Right lobe of liver (tissue), 6 donors: ENCODE data around the gene KY. TPM values are rescaled to one million over a fixed set of nuclear protein-coding genes. Genes with fewer than 3 reads are reported as not detected.

Source experiments
- ATAC-seq, 4 donors: fragments of 200-7000 bp; cut with Tn5 transposase; one replicate each; pipeline ENCODE4 v1.9.1; 2020; ENCODE audit warnings: mild to moderate bottlenecking in 4 of 4, moderate library complexity in 4 of 4
- DNase-seq, 3 donors: peaks; one replicate each; pipeline ENCODE4 v3.0.0-alpha.2; 2020
- H3K27ac ChIP-seq, 3 donors: fragments of 200-600 bp; one replicate each; pipeline ENCODE4 v1.8.0; 2022
- H3K27me3 ChIP-seq, 2 donors: fragments of 200-600 bp; one replicate each; pipeline ENCODE4 v1.8.0; 2022
- H3K36me3 ChIP-seq, 4 donors: fragments of 200-600 bp; sonication (generic) in 1 of 4; one replicate each; pipeline versions ENCODE4 v1.5.1 to v1.8.0; 2017 to 2022; ENCODE audit warnings: control low read depth in 1 of 4
- H3K4me1 ChIP-seq, 4 donors: fragments of 200-600 bp; sonication (generic) in 1 of 4; one replicate each; pipeline versions ENCODE4 v1.5.1 to v1.8.0; 2017 to 2022; ENCODE audit warnings: control low read depth in 1 of 4
- H3K4me3 ChIP-seq, 3 donors: fragments of 200-600 bp; one replicate each; pipeline ENCODE4 v1.8.0; 2022
- H3K9me3 ChIP-seq, 4 donors: fragments of 200-600 bp; sonication (generic) in 1 of 4; one replicate each; pipeline versions ENCODE4 v1.5.1 to v1.8.0; 2017 to 2022; ENCODE audit warnings: control low read depth in 1 of 4
- CTCF ChIP-seq, 4 donors: fragments of 200-600 bp in 3 of 4; fragments of 450-650 bp in 1 of 4; IDR thresholded peaks; one replicate each; pipeline versions ENCODE4 v1.5.1 to v1.8.0; 2016 to 2022; ENCODE audit warnings: antibody characterized with exemption in 4 of 4, mild to moderate bottlenecking in 2 of 4
- POLR2A ChIP-seq: fragments of 450-650 bp; IDR thresholded peaks from one replicate; pipeline ENCODE4 v1.6.1; 2017; ENCODE audit warnings: antibody characterized with exemption, mild to moderate bottlenecking
- WGBS: methylation state at CpG from one replicate; pipeline ENCODE4 v1.1.6; 2018; ENCODE audit warnings: low coverage, low lambda C conversion rate; ENCODE audit not compliant: insufficient coverage; ENCODE audit errors: missing lambda C conversion rate; 5-methylcytosine and 5-hydroxymethylcytosine counted together
- intact Hi-C, 2 donors: fragments of 100-400 bp; cut with DNase I; formaldehyde crosslinking; loops; one replicate each; pipeline versions ENCODE4 v1.11.2 to v1.14.1; 2022
- total RNA-seq, 6 experiments: library from RNA; depleted of rRNA in 2 of 6; stranded (reverse); fragments of >200 nt in 2 of 6; fragmentation: NEBNext Ultra II Directional in 3 of 6; extraction: Animal tissue kit (Norgen Biotek cat#: 25700) in 3 of 6; gene quantifications; one replicate each; pipeline versions ENCODE4 v1.1.0 to v1.2.4, GENCODE V29; 2016 to 2023
- donor health status: DM: no; HTN: yes; CAD: no.
- donor health status: DM: no; HTN: no; CAD: no.
- donor health status: DM: no; HTN: no; CAD: no.
- donor health status: DM: no; HTN: yes; CAD: no.
- donor health status: DM: no; HTN: yes; CAD: no.

KY gene
- total RNA-seq, 6 experiments from 2014 or later = not detected

DNA sequence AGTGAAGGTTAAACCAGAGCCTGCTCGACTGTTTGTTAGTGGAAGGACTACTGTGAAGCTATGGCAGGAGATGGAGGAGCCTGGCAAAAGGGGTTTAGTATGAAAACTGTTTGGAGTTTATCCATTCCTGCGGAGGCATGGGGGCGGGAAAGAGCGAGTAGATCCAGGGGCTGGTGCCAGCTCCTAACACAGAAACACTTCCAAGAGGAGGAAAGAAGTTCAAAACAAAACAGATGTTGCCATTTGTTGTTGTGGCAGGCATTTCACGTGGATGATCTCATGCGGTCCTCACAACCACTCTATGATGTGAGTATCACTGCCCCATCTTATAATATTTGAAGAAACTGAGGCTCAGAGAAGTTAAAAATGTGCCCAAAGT is 30.7 kb upstream of the KY start:
- TF ChIP-seq CTCF (IDR thresholded peaks at IDR 0.05) (no peak), POLR2A (no peak)
- no peaks in the 10 kb centered on the region for H3K4me1 ChIP-seq
- 76% methylated on average over 5 of the region's 6 CpGs for WGBS
- no peaks in the 10 kb centered on the region for H3K27me3 ChIP-seq
- H3K4me3 ChIP-seq = no peak overlapping the region
- ATAC-seq (no peak), DNase-seq (no peak)
- H3K27ac ChIP-seq = no peak overlapping the region
- no peaks in the 10 kb centered on the region for H3K9me3 ChIP-seq
- H3K36me3 ChIP-seq = no peaks in the 10 kb centered on the region
- intact Hi-C loops = no loop called here

DNA sequence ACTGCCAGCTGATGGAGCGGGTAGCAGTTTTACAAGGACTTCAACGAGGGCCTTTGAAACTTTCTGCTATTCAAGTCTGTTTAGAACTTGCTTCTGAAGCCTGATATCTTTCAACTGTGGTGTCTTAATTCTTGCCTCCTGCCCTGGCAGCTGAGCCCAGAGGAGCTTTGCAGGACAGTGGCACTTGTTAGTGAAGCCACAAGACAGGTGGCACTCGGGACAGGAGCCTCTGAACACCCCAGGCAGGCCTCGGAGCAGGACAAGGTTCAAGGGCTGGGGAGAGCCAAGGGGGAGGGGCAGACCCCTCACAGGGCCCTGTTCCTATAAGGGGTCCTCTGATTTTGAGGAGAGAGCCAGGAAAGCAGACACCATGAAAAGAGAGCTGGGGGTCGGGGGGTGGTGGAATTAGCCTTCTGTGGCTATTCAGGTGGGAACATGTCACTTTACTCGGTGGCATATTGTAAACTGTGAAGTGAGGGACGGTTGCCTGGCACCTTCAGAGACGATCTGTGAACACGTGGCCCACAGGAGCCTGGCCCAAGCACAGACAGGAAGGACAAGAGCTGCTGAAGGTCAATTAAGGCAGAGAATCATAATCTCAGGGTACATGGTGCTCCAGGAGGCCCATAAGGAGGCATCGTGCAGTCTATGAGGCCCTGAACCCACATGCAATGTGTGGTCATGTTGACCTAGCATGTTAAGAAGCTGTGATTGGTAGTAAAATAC is 30.1 kb upstream of the KY start:
- WGBS = 46% methylated on average over 8 of the region's 10 CpGs
- Histone ChIP-seq H3K4me3 (no peak overlapping the region), H3K36me3 (no peaks in the 10 kb centered on the region), H3K27ac (no peak overlapping the region), H3K4me1 (no peaks in the 10 kb centered on the region), H3K27me3 (no peaks in the 10 kb centered on the region), H3K9me3 (no peaks in the 10 kb centered on the region)
- TF ChIP-seq POLR2A (no peak), CTCF (IDR thresholded peaks at IDR 0.05) (no peak)
- intact Hi-C loops = no loop called here
- ATAC-seq (no peak), DNase-seq (no peak)

GRCh38 chr3:134677987-134678308 is 27.1 kb upstream of the KY start:
- Histone ChIP-seq H3K9me3 (no peaks in the 10 kb centered on the region), H3K36me3 (no peaks in the 10 kb centered on the region), H3K27me3 (no peaks in the 10 kb centered on the region), H3K4me1 (no peaks in the 10 kb centered on the region), H3K4me3 (no peak overlapping the region), H3K27ac (no peak overlapping the region)
- TF ChIP-seq POLR2A (no peak), CTCF (IDR thresholded peaks at IDR 0.05) (no peak)
- ATAC-seq = no peak
- no peak for DNase-seq
- intact Hi-C loops = no loop called here
- WGBS = 79% methylated on average over 2 of the region's 2 CpGs

- no peak for TF ChIP-seq POLR2A
- peak in 2 of 4 donors; percentile 10 to 29 for TF ChIP-seq CTCF (IDR thresholded peaks at IDR 0.05)
- no peaks in the 10 kb centered on the region for H3K36me3 ChIP-seq
- no peak overlapping the region for H3K27ac ChIP-seq
- no peaks in the 10 kb centered on the region for H3K27me3 ChIP-seq
- intact Hi-C loops = no loop called here
- WGBS = 35% methylated on average over 9 of the region's 11 CpGs
- peak in 3 of 4 donors; percentile 14 to 41 (median 37) for ATAC-seq
- no peaks in the 10 kb centered on the region for H3K4me1 ChIP-seq
- H3K4me3 ChIP-seq = no peak overlapping the region
- H3K9me3 ChIP-seq = no peaks in the 10 kb centered on the region
- no peak for DNase-seq
These were observed 26.6 kb upstream of the KY start for GRCh38 chr3:134677196-134677986.
